ENCODE results near the gene TXNL1.

TXNL1 gene

DNA sequence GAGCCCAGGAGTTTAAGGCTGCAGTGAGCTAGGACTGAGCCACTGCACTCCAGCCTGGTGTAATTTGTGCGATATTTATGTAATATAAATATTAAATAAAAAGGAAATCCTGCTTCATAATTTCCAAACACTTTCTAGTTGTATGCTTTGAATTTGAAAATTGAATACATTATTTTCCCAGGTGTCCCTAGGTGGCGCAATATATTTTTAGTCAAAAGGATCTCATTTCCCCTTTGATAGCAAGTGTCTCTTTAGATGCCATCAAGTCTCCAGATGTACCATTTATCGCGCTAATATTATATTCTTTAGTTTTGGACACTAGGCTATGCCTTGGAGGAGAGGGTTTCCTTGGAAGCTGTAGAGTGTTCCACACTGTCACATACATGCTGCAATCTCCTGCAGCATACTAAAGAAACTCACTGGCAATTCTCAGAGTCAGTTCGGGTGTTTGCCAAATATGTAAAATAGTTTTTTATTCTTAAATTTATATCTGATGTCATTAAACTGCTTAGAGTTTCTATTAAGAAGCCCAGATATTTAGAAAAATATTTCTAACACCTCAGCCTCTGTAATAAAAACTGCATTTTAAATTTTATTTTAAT is 7.1 kb upstream of the TXNL1 start:
- no peak for DNase-seq (ENCODE audit: low spot score)
- POLR2A ChIA-PET (ENCODE audit: low non-redundant PET), result no interaction called here
- H3K27ac ChIP-seq, result no peak overlapping the region
- TF ChIP-seq, protein P1, sequence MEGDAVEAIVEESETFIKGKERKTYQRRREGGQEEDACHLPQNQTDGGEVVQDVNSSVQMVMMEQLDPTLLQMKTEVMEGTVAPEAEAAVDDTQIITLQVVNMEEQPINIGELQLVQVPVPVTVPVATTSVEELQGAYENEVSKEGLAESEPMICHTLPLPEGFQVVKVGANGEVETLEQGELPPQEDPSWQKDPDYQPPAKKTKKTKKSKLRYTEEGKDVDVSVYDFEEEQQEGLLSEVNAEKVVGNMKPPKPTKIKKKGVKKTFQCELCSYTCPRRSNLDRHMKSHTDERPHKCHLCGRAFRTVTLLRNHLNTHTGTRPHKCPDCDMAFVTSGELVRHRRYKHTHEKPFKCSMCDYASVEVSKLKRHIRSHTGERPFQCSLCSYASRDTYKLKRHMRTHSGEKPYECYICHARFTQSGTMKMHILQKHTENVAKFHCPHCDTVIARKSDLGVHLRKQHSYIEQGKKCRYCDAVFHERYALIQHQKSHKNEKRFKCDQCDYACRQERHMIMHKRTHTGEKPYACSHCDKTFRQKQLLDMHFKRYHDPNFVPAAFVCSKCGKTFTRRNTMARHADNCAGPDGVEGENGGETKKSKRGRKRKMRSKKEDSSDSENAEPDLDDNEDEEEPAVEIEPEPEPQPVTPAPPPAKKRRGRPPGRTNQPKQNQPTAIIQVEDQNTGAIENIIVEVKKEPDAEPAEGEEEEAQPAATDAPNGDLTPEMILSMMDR (conservative IDR thresholded peaks at IDR 0.05; ENCODE audit: low read depth), result peak; percentile 70
- CTCF ChIA-PET, result interaction anchor here (0.6 kb wide), 1 partner anchor 1621 kb away, joined by 7 read pairs; no protein-coding TSS in a partner anchor

DNA sequence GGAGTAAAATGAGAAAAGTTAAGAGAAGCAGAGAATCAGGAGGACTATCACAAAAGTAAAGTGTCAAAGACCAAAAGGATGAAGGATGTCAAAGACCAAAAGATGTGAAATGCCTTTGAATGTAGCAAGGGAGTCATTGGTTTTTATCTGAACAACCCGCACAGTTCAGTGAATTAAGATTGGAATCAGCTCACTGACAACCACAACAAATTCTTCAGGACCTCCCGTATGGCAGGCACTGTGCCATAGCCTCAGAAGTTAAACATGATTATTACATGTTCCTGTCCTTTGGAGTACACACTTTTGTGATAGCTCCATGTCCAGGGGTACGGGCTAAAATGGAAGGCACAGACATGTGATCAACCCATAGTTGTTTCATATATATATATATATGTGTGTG is 5.0 kb upstream of the TXNL1 start:
- H3K27ac ChIP-seq, result no peak overlapping the region
- ChIA-PET POLR2A (ENCODE audit: low non-redundant PET) (no interaction called here), CTCF (no interaction called here)
- no peak for DNase-seq (ENCODE audit: low spot score)
- TF ChIP-seq, protein P1 (conservative IDR thresholded peaks at IDR 0.05; ENCODE audit: low read depth), result no peak

- no peak for DNase-seq (ENCODE audit: low spot score)
- ChIA-PET CTCF (no interaction called here), POLR2A (ENCODE audit: low non-redundant PET) (no interaction called here)
Observed at GRCh38 chr18:56641714-56642337, 3.4 kb upstream of the TXNL1 start.

GRCh38 chr18:56639571-56639970 is 1.2 kb upstream of the TXNL1 start:
- POLR2A ChIA-PET (ENCODE audit: low non-redundant PET), result interaction anchor here (0.8 kb wide), 1 partner anchor 32 kb away, joined by 7 read pairs; no protein-coding TSS in a partner anchor

More at GRCh38 chr18:56641714-56642337, 3.4 kb upstream of the TXNL1 start:
- TF ChIP-seq, protein P1 (conservative IDR thresholded peaks at IDR 0.05; ENCODE audit: low read depth), result no peak
- no peak overlapping the region for H3K27ac ChIP-seq

GRCh38 chr18:56639104-56639381 is 651 bp upstream of the TXNL1 start:
- ChIA-PET POLR2A (ENCODE audit: low non-redundant PET) (no interaction called here), CTCF (no interaction called here)
- peak overlapping the region; percentile 92 for H3K27ac ChIP-seq
- TF ChIP-seq, protein P1 (conservative IDR thresholded peaks at IDR 0.05; ENCODE audit: low read depth), result no peak
- DNase-seq (ENCODE audit: low spot score), result no peak

More at GRCh38 chr18:56639571-56639970, 1.2 kb upstream of the TXNL1 start:
- H3K27ac ChIP-seq, result no peak overlapping the region
- TF ChIP-seq, protein P1 (conservative IDR thresholded peaks at IDR 0.05; ENCODE audit: low read depth), result no peak
- DNase-seq (ENCODE audit: low spot score), result no peak
- CTCF ChIA-PET, result no interaction called here

- peak; percentile 3 for DNase-seq (ENCODE audit: low spot score)
- CTCF ChIA-PET, result interaction anchor here (0.6 to 0.7 kb wide), 2 partner anchors 996 to 1309 kb away, joined by 3 read pairs; no protein-coding TSS in a partner anchor
- POLR2A ChIA-PET (ENCODE audit: low non-redundant PET), result no interaction called here
- TF ChIP-seq, protein P1 (conservative IDR thresholded peaks at IDR 0.05; ENCODE audit: low read depth), result no peak
- peak overlapping the region; percentile 92 for H3K27ac ChIP-seq
Observed at GRCh38 chr18:56637711-56638231, 621 bp downstream of the TXNL1 start.

Measured in RWPE1 (cell line).